ENCODE data around the gene SLC25A6.
"Not testable (repeated sequence)": the region's sequence is repeated elsewhere in the genome, so short reads cannot be mapped to it uniquely, and the experiment has no call there.

The SLC25A6 gene

GRCh38 chrX:1391707-1392375 is at the start of gene SLC25A6:
SLC25A6 (minus strand) TSS chrX:1392113; CDS start chrX:1392009, 104 bp downstream.
- DNase-seq (ENCODE audit: low read depth in 2 of 3, low spot score in 2 of 3) = peak; percentile 98 to 99 (median 99)

GRCh38 chrX:1440506-1440905 is 48.6 kb upstream of the SLC25A6 start:
- DNase-seq (ENCODE audit: low read depth in 2 of 3, low spot score in 2 of 3) = no peak

- DNase-seq (ENCODE audit: low read depth in 2 of 3, low spot score in 2 of 3) = no peak
These were observed 43.5 kb upstream of the SLC25A6 start for GRCh38 chrX:1435241-1435895.

GRCh38 chrX:1434871-1435240 is 42.9 kb upstream of the SLC25A6 start:
- DNase-seq (ENCODE audit: low read depth in 2 of 3, low spot score in 2 of 3) = no peak

- no peak for DNase-seq (ENCODE audit: low read depth in 2 of 3, low spot score in 2 of 3)
These were observed 41.9 kb upstream of the SLC25A6 start for GRCh38 chrX:1433646-1434357.

GRCh38 chrX:1430451-1430850 is 38.5 kb upstream of the SLC25A6 start:
- no peak for DNase-seq (ENCODE audit: low read depth in 2 of 3, low spot score in 2 of 3)

GRCh38 chrX:1427756-1428155 is 35.8 kb upstream of the SLC25A6 start:
- no peak for DNase-seq (ENCODE audit: low read depth in 2 of 3, low spot score in 2 of 3)

- not testable (repeated sequence) for DNase-seq (ENCODE audit: low read depth in 2 of 3, low spot score in 2 of 3)
These were observed 34.4 kb upstream of the SLC25A6 start for GRCh38 chrX:1426321-1426720.

- no peak for DNase-seq (ENCODE audit: low read depth in 2 of 3, low spot score in 2 of 3)
These were observed 33.5 kb upstream of the SLC25A6 start for GRCh38 chrX:1425381-1425780.

- no peak for DNase-seq (ENCODE audit: low read depth in 2 of 3, low spot score in 2 of 3)
These were observed 32.4 kb upstream of the SLC25A6 start for GRCh38 chrX:1424147-1424851.

GRCh38 chrX:1423215-1423614 is 31.3 kb upstream of the SLC25A6 start:
- no peak for DNase-seq (ENCODE audit: low read depth in 2 of 3, low spot score in 2 of 3)

- no peak for DNase-seq (ENCODE audit: low read depth in 2 of 3, low spot score in 2 of 3)
These were observed 30.2 kb upstream of the SLC25A6 start for GRCh38 chrX:1422135-1422465.

GRCh38 chrX:1421433-1422134 is 29.7 kb upstream of the SLC25A6 start:
- no peak for DNase-seq (ENCODE audit: low read depth in 2 of 3, low spot score in 2 of 3)

- DNase-seq (ENCODE audit: low read depth in 2 of 3, low spot score in 2 of 3) = no peak
These were observed 28.5 kb upstream of the SLC25A6 start for GRCh38 chrX:1420371-1420770.

- no peak for DNase-seq (ENCODE audit: low read depth in 2 of 3, low spot score in 2 of 3)
These were observed 27.8 kb upstream of the SLC25A6 start for GRCh38 chrX:1419545-1420355.

- DNase-seq (ENCODE audit: low read depth in 2 of 3, low spot score in 2 of 3) = no peak
These were observed 27.1 kb upstream of the SLC25A6 start for GRCh38 chrX:1418901-1419544.

GRCh38 chrX:1417921-1418771 is 26.2 kb upstream of the SLC25A6 start:
- no peak for DNase-seq (ENCODE audit: low read depth in 2 of 3, low spot score in 2 of 3)

GRCh38 chrX:1416965-1417760 is 25.2 kb upstream of the SLC25A6 start:
- DNase-seq (ENCODE audit: low read depth in 2 of 3, low spot score in 2 of 3) = no peak

Measured in activated CD8-positive, alpha-beta memory T cell treated with anti-CD3 and anti-CD28 coated beads for 48 hours (primary cell).